OCI-LY3 (cell line): Measurements from ENCODE around the gene NR1D2.

Source experiments
- CTCF ChIP-seq: fragments of 200-600, 300-600 bp; sonication (generic); IDR thresholded peaks from 2 replicates; pipeline ENCODE4 v1.5.1; 2014; ENCODE audit warnings: antibody characterized with exemption, low read length, low read depth
- EZH2phosphoT487 ChIP-seq: fragments of 200-600 bp; shearing (Covaris generic); IDR thresholded peaks from 2 replicates; pipeline ENCODE4 v1.6.1; 2018; ENCODE audit warnings: antibody characterized with exemption, mixed run types, low read depth

GRCh38 chr3:23964537-23965235 lies 19.6 kb downstream of the NR1D2 start:
- TF ChIP-seq CTCF (peak; percentile 20; the same call in 1 of the 2 replicates), EZH2phosphoT487 (no peak)
